H4 (cell line): ENCODE measurements around the gene MAPK8IP2. TPM values are rescaled to one million over a fixed set of nuclear protein-coding genes. Genes with fewer than 3 reads are reported as not detected.
"Not testable (repeated sequence)": the region's sequence is repeated elsewhere in the genome, so short reads cannot be mapped to it uniquely, and the experiment has no call there.

Experiments used
- DNase-seq: peaks from one replicate; pipeline ENCODE4 v3.0.0-alpha.2; 2015; ENCODE audit warnings: low spot score
- total RNA-seq: library from RNA; depleted of rRNA; stranded (reverse); fragments of >200 nt; shearing (Covaris generic); gene quantifications from 2 replicates; pipeline ENCODE4 v1.2.3, GENCODE V29; 2014

The MAPK8IP2 gene
- total RNA-seq, 1 experiment from 2014 or later = 0.41 TPM

- no peak for DNase-seq
Observed at GRCh38 chr22:50612528-50613221, 12.1 kb downstream of the MAPK8IP2 start.

GRCh38 chr22:50613291-50613981, 12.8 kb downstream of the MAPK8IP2 start:
- no peak for DNase-seq

- not testable (repeated sequence) for DNase-seq
Observed at GRCh38 chr22:50614296-50614695, 13.7 kb downstream of the MAPK8IP2 start.

DNA sequence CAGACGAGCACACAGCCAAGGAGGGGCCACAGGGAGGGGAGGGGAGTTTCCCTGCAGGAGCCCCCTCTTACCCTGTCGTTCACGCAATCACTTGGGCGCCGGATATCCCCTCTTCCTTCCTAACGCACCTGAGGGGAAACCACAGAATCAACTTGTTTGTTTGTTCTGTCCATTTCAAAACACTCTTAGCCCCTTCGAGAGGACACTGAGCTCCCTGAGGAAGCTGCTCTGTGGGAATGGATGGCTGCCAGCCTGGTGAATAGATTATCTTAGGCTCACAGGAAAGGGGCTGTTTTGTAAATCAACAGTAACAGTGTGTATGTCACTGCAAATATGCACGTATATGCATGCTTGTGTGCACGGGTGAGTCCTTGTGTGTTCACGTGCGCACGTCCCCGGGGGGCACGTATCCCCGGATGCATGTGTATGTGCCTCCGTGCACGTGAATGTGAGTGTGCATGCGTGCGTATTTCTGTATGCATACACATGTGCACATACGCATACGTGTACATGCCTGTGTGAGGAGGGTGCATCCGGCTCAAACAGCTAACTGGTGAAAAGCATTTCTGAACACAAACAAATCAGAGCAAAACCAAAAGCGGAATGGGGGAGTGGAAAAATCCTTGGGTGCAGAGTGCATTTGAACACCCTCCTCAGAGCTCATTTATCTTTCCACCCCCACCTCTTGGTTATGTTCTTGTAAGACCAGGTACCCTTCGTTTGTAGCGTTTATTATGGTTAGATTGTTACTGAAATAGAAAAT, 20.2 kb downstream of the MAPK8IP2 start:
- DNase-seq = peak; percentile 55

DNA sequence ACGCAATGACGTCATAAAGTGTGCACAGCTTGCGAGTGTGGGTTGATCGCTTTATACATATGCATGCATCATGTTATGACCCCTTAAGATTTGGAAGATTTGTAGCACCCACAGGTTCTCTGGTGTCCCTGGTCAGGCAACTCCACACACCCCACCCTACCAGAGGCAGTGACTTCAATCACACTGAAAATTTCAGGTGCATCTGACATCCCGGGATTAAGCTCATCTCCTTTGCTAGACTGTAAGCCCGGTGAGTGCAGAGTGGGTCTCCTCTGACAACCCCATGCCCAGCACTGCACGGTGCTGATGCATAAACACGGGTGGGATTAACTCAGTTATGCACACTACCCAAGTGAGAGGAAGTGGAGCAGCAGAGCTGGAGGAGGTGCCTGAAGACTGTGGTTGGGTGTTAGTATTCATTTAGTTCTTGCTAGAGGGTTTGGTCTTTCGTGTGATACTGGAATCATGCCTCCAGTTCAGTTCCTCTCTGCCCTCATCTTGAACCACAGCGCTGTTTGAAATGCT, 20.8 kb downstream of the MAPK8IP2 start:
- DNase-seq = no peak

DNA sequence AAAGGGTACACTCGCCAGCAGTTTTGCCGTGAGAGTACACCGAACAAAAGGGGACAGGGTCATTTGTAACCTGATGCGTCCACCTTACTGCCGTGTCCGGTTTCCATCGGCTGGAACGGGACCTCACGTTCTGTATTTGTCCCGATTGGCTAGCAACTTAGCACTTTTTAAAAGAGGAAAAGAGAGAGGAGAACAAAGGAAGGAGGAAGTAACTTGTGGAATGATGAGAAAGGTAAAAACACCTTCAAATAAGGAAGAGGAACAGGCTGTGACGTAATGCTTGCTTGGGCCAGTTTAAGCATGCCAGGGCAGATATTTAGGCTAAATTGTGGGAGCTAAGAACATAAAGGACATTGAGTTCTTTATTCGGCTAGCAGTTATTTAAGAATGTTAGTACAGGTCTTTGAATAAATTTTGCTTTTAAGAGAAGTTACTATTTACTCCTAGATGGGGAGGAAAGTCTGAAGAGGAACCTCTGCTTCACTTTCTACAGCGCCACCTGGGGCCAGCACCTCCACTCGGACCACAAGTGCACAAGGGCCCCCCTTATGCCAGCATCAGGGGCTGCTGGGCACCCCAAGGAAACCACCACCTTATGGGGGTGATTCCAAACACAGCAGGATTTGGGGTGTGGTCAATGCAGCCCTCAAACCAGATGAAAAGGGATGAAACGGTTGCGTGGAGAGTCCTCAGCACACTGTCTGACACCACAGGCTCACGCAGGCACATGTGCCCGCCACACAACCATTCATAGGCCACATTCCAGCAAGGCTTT, 21.5 kb downstream of the MAPK8IP2 start:
- DNase-seq = no peak

- DNase-seq = no peak
Observed at GRCh38 chr22:50622723-50623327, 22.2 kb downstream of the MAPK8IP2 start.

DNA sequence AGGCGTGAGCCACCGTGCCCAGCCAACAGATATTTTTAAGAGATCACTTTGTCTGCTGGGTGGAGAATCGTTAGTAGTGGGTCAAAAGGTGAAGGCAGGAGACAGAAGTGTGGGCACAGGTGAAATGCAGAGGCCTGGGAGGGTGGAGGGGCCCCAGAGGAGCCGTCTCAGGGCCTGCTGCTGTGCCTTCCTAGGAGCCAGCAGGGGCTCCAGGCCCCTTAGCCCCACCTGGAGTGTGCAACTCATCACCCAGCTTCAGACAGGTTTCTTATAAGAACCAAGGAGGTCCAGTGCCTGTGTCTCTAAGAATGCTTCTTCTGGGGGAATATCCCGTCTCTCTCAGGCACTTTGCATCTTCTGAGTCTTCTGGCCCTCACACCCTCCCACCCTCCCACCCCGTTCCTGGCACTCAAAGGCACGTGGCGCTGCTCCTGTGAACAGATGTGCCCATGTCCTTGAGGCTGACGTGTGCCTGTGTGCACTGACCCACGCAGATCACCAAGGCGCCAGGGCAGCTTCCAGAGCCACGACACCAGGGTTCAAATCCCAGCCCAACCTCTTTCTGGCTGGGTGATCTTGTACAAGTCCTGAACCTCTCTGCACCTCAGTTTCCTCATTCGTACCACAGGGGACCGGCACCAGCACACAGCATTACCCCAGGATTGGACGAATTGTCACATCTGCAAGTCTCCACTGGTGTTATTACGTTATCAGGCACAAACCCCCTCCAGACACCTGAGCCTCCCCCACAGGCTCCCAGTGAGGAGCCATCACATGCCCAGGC, 23.9 kb downstream of the MAPK8IP2 start:
- DNase-seq = no peak

DNA sequence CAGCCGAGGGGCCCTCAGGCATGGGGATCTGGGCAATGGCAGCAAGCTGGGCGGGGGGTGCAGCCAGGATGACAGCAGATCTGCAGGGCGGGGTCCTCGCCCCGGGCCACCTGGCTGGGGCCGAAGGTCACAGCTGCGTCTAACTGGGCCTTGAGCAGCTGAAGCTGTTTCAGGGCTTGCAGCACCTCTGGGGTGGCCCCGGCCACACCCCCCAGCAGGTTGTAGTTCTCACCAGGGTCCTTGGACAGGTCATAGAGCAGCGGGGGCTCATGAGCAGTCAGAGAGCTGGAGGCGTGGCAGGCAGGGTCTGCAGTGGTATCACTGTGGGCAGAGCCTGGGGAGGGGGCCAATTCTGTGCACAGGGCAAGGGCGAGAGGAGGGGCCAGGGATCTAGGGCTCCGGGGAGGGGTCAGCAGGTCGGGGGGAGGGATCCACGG, 24.6 kb downstream of the MAPK8IP2 start:
- DNase-seq = no peak

DNA sequence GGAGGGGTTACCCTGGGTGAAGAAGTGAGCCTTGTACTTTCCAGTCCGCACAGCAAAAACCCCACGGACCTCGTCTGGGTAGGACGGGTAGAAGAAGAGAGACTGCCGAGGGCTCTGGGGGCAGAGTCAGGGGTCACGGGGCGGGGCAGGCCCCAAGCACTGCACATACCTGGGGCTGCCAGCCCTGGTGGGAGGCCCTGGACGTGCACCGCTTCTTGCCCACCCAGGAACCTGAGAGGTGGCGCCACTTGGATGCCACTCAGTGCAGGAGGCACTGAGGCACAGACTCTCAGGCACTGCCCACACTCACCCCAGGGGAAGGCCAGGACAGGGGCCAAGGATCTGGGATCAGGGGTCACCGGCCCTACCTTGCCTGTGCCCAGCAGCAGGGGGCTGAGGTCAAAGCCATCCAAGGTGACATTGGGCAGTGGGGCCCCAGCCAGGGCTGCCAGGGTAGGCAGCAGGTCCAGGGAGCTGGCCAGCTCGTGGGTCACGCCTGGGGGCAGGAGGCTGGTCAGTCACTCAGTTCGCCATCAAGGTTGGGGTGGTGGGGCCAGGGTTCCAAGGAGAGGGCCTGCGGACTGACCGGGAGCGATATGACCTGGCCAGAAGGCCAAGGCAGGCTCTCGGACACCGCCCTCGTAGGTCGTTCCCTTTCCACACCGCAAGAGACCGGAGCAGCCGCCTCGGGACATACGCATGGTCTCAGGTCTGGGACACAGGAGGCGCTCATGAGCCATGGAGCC, 25.1 kb downstream of the MAPK8IP2 start:
- no peak for DNase-seq

GRCh38 chr22:50626314-50626849, 25.8 kb downstream of the MAPK8IP2 start:
- DNase-seq = no peak

DNA sequence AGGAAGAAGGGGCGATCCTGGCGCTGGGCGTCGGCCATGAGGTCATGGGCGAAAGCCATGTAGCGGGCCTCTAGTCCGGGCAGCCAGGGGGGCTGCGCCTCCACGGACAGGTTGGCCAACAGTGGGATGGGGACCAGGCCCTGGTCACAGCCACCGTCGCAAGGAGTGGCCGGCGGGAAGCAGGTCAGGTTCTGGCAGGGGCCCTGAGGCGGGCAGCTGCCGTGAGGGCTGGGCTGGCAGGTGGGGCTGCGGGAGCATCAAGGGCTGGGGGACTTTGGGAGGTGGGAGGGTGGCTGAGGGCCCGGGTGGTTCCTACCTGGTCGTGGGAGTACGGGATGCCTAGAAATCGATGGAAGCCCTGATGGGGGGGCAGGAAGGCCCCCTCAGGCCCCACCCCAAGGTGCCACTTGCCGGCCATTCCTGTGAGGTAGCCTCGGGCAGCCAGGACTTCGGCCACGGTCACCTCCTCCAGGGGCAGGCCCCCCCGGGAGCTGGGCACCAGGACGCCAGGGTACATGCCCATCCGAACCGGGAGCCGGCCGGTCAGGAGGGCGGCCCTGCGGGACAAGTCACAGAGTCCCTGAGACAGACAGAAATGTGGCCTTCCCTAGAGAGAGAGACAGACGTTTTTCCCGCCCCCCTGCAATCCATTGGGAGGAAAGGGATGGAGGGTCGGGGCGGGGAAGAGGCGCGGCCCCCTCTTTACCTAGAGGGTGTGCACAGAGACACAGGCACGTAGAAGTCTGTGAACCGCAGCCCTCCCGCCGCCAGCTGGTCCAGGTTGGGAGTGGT, 26.5 kb downstream of the MAPK8IP2 start:
- no peak for DNase-seq

DNA sequence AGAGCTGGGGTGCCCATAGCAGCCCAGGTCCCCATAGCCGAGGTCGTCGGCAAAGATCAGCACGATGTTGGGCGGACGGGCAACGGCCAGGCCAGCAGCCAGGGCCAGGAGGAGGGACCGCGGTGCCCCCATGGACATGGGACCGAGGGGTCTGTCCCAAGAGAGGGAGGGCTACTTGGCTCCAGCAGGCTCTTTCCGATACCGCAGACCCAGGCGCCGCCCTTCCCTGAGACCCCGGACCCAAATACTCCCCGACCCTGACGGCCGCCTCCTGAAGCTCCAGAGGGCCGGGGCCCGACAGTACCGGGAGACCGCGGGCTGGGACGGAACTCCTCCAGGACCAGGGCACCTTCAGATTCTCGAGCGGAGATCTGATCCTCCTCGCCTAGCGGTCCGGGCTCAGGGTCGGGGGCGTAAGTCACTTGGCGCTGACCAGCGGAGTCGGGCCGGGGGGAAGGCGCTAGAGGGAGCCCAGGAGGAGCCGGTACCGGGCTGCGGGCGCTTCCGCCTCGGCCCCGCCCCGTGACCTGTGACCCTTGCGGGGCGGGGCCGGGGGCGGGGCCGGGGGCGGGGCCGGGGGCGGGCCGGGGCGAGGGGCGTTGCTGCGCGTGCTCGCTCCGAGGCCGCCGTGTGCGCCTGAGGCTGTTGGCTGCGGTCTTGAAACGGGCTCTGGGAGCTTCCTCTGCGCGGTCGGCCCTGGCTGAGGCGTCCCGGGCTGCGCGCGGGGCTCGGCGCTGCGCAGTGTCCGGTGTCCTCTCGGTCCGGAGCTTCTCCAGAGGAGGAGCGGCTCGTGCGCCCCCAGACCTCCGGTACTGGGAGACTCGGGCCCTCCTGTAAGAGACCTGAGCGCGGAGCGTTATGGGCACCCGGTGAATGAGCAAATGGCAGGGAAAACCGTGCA, 27.3 kb downstream of the MAPK8IP2 start, which contains the start of gene ARSA:
TSS of gene ARSA (minus strand) at position 511 of the 901 bp plus-strand sequence. CDS start at position 138, 373 bp downstream.
- peak; percentile 81 for DNase-seq

- DNase-seq = no peak
Observed at GRCh38 chr22:50628543-50629134, 28.0 kb downstream of the MAPK8IP2 start.

GRCh38 chr22:50630376-50630775, 29.8 kb downstream of the MAPK8IP2 start:
- no peak for DNase-seq

DNA sequence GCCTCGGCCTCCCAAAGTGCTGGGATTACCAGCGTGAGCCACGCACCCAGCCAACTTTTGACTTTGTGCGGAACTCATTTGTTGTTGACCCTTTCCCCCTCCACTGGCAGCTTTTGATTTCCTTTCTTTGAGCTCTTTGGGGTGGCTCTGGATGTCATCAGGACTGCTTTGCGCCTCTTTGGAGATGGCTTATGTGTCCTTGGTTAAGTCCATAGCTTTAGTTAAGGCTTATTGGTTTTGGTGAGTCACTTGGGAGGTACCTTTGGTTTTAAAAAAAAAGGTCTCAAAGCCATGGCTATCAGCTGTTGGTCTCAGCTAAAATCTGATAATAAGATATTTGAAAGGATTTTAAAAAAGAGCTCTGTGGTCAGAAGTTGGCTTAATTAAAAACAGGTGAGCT, 32.5 kb downstream of the MAPK8IP2 start:
- DNase-seq = no peak

DNA sequence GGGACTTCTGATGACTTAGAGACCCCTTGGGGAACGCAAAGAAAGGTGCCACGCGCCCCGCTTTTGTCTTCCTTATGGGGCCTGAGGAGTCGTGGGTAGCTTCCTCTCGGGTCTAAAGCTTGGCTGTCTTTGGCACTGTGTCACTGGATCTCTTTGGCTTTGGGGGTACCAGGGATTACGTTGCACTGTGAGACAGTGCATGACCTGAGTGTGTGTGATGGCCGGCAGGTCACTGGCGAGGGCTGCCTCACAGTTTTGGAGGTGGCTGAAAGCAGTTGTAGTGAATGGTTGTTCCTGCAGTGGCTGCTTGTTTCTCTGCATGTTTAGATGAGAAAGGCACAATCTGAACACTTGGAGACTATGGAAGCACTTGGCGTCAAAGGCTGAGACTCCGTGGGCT, 33.2 kb downstream of the MAPK8IP2 start:
- DNase-seq = no peak
